ENCODE measurements around the gene DNAJC17.

The DNAJC17 gene

GRCh38 chr15:40799523-40799922 is 7.8 kb downstream of the DNAJC17 start:
- ChIA-PET CTCF (interaction anchor here (1.6 kb wide), 1 partner anchor 17 kb away, joined by 6 read pairs; no protein-coding TSS in a partner anchor), POLR2A (no interaction called here)
- TF ChIP-seq CTCF (IDR thresholded peaks at IDR 0.05; ENCODE audit: control extremely low read depth, extremely low read depth, low read depth, missing control alignments): no peak
- no peak for DNase-seq (ENCODE audit: extremely low spot score)

- no peak for DNase-seq (ENCODE audit: extremely low spot score)
- POLR2A ChIA-PET: interaction anchor here (0.9 kb wide), 1 partner anchor 47 kb away, joined by 3 read pairs; no protein-coding TSS in a partner anchor
- CTCF ChIA-PET: interaction anchor here (1.0 to 4.5 kb wide), 4 partner anchors 10 to 63 kb away, joined by 4 to 26 read pairs (median 8); no protein-coding TSS in a partner anchor
- TF ChIP-seq CTCF (IDR thresholded peaks at IDR 0.05; ENCODE audit: control extremely low read depth, extremely low read depth, low read depth, missing control alignments): no peak
Measured at GRCh38 chr15:40796512-40796911, 10.8 kb downstream of the DNAJC17 start.

GRCh38 chr15:40796041-40796440 is 11.2 kb downstream of the DNAJC17 start:
- POLR2A ChIA-PET: no interaction called here
- DNase-seq (ENCODE audit: extremely low spot score): no peak
- CTCF ChIA-PET: interaction anchor here (2.2 to 4.5 kb wide), 2 partner anchors 9 to 13 kb away, joined by 11 to 26 read pairs; no protein-coding TSS in a partner anchor
- no peak for TF ChIP-seq CTCF (IDR thresholded peaks at IDR 0.05; ENCODE audit: control extremely low read depth, extremely low read depth, low read depth, missing control alignments)

GRCh38 chr15:40793216-40793989 is 13.9 kb downstream of the DNAJC17 start:
- CTCF ChIA-PET: interaction anchor here (1.3 to 4.5 kb wide), 3 partner anchors 9 to 16 kb away, joined by 3 to 26 read pairs (median 3); no protein-coding TSS in a partner anchor
- DNase-seq (ENCODE audit: extremely low spot score): no peak
- no peak for TF ChIP-seq CTCF (IDR thresholded peaks at IDR 0.05; ENCODE audit: control extremely low read depth, extremely low read depth, low read depth, missing control alignments)
- POLR2A ChIA-PET: no interaction called here

- CTCF ChIA-PET: interaction anchor here (1.0 to 4.5 kb wide), 4 partner anchors 9 to 26 kb away, joined by 3 to 26 read pairs (median 3); no protein-coding TSS in a partner anchor
Measured at GRCh38 chr15:40792394-40792793, 14.9 kb downstream of the DNAJC17 start.

GRCh38 chr15:40790718-40791117 is 16.6 kb downstream of the DNAJC17 start:
- no peak for DNase-seq (ENCODE audit: extremely low spot score)
- ChIA-PET CTCF (interaction anchor here (0.7 to 1.8 kb wide), 4 partner anchors 8 to 89 kb away, joined by 3 to 9 read pairs (median 4); no protein-coding TSS in a partner anchor), POLR2A (no interaction called here)
- TF ChIP-seq CTCF (IDR thresholded peaks at IDR 0.05; ENCODE audit: control extremely low read depth, extremely low read depth, low read depth, missing control alignments): no peak

More at GRCh38 chr15:40792394-40792793, 14.9 kb downstream of the DNAJC17 start:
- POLR2A ChIA-PET: no interaction called here
- TF ChIP-seq CTCF (IDR thresholded peaks at IDR 0.05; ENCODE audit: control extremely low read depth, extremely low read depth, low read depth, missing control alignments): no peak
- DNase-seq (ENCODE audit: extremely low spot score): no peak

Measured in GM10248 (cell line).